GM19239 (cell line): ENCODE results near the gene DCLK1.

Source experiments
- DNase-seq: peaks from one replicate; pipeline ENCODE4 v3.0.0; 2011; ENCODE audit warnings: low spot score; ENCODE audit not compliant: insufficient read length
- FAIRE-seq: peaks from 2 replicates; lab custom pipeline; 2011; peaks lifted over from hg19 to GRCh38; lab: Jason Lieb, UNC

DCLK1 gene

GRCh38 chr13:35917252-35917941 lies 213.8 kb downstream of the DCLK1 start:
- FAIRE-seq: no peak

GRCh38 chr13:35916146-35916545 lies 215.0 kb downstream of the DCLK1 start:
- no peak for DNase-seq
- no peak for FAIRE-seq

More at GRCh38 chr13:35917252-35917941, 213.8 kb downstream of the DCLK1 start:
- no peak for DNase-seq

GRCh38 chr13:35914662-35915061 lies 216.5 kb downstream of the DCLK1 start:
- DNase-seq: no peak
- FAIRE-seq: no peak

- DNase-seq: no peak
- FAIRE-seq: no peak
Observed at GRCh38 chr13:35912841-35913240, 218.3 kb downstream of the DCLK1 start.

GRCh38 chr13:35909837-35910540 lies 221.2 kb downstream of the DCLK1 start:
- DNase-seq (no peak), FAIRE-seq (no peak)

- no peak for FAIRE-seq
- DNase-seq: no peak
Observed at GRCh38 chr13:35909091-35909490, 222.1 kb downstream of the DCLK1 start.

- FAIRE-seq (no peak), DNase-seq (no peak)
Observed at GRCh38 chr13:35908226-35908625, 223.0 kb downstream of the DCLK1 start.

GRCh38 chr13:35906636-35907035 lies 224.5 kb downstream of the DCLK1 start:
- FAIRE-seq (no peak), DNase-seq (no peak)

- FAIRE-seq: no peak
Observed at GRCh38 chr13:35903075-35903474, 228.1 kb downstream of the DCLK1 start.

GRCh38 chr13:35898041-35898440 lies 233.1 kb downstream of the DCLK1 start:
- no peak for DNase-seq
- FAIRE-seq: no peak

More at GRCh38 chr13:35903075-35903474, 228.1 kb downstream of the DCLK1 start:
- DNase-seq: no peak

GRCh38 chr13:35894636-35895035 lies 236.5 kb downstream of the DCLK1 start:
- no peak for FAIRE-seq
- DNase-seq: no peak

- no peak for FAIRE-seq
- DNase-seq: no peak
Observed at GRCh38 chr13:35892837-35893814, 238.1 kb downstream of the DCLK1 start.

GRCh38 chr13:35891507-35892441 lies 239.4 kb downstream of the DCLK1 start:
- FAIRE-seq (no peak), DNase-seq (no peak)

- DNase-seq (no peak), FAIRE-seq (no peak)
Observed at GRCh38 chr13:35889560-35889959, 241.6 kb downstream of the DCLK1 start.

- no peak for DNase-seq
Observed at GRCh38 chr13:35888981-35889380, 242.2 kb downstream of the DCLK1 start.

GRCh38 chr13:35888457-35888883 lies 242.7 kb downstream of the DCLK1 start:
- DNase-seq (no peak), FAIRE-seq (no peak)

More at GRCh38 chr13:35888981-35889380, 242.2 kb downstream of the DCLK1 start:
- FAIRE-seq: no peak

GRCh38 chr13:35887115-35887666 lies 244.0 kb downstream of the DCLK1 start:
- DNase-seq: no peak
- no peak for FAIRE-seq

- no peak for FAIRE-seq
- no peak for DNase-seq
Observed at GRCh38 chr13:35886332-35887114, 244.7 kb downstream of the DCLK1 start.
